ENCODE results near the gene SASS6.

DNA sequence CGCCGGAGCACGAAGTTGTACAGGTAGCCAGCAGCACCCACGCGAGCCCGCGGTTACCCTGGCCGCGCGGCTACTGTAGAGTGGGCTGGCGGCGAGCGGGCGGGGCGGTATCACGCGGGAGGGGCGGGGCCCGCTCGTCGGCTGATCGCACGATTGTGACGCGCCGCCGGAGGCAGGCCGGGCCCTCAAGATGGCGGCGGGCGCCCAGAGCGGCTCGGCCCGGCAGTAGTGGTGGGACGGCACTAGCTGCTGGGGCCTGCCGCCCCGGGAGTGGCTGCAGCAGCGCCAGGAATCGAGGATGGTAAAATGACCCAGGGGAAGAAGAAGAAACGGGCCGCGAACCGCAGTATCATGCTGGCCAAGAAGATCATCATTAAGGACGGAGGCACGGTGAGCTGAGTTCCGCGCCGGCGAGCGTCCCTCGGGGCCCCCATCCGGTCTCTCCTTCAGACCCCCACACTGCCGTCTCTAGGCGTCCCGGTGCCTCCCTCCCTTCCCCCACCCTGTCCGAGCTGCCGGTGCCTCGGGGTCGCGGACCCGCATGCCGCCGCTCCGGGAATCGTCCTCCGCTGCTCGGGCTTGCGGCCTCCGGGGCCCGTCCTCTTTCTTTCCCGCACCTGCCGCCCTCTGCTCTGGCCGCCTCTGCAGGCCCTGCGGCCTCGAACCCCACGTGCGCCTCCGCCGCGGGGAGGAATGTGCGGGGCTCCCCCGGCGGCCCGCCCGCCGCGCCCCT lies 94.6 kb downstream of the SASS6 start:
- TF ChIP-seq, protein P1, sequence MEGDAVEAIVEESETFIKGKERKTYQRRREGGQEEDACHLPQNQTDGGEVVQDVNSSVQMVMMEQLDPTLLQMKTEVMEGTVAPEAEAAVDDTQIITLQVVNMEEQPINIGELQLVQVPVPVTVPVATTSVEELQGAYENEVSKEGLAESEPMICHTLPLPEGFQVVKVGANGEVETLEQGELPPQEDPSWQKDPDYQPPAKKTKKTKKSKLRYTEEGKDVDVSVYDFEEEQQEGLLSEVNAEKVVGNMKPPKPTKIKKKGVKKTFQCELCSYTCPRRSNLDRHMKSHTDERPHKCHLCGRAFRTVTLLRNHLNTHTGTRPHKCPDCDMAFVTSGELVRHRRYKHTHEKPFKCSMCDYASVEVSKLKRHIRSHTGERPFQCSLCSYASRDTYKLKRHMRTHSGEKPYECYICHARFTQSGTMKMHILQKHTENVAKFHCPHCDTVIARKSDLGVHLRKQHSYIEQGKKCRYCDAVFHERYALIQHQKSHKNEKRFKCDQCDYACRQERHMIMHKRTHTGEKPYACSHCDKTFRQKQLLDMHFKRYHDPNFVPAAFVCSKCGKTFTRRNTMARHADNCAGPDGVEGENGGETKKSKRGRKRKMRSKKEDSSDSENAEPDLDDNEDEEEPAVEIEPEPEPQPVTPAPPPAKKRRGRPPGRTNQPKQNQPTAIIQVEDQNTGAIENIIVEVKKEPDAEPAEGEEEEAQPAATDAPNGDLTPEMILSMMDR (IDR thresholded peaks at IDR 0.05): no peak
- TF ChIP-seq POLR2A (IDR thresholded peaks at IDR 0.05) (peak in 1 of 2 donors; percentile 83), EP300 (IDR thresholded peaks at IDR 0.05) (no peak)

Data from suprapubic skin (tissue), 3 donors.